ENCODE results near the gene GRIA4.
"Not testable (repeated sequence)": the region's sequence is repeated elsewhere in the genome, so short reads cannot be mapped to it uniquely, and the experiment has no call there.

Gene GRIA4

GRCh38 chr11:105769627-105770026 lies 159.8 kb downstream of the GRIA4 start:
- Mint-ChIP-seq H3K27ac (no peak overlapping the region), H3K36me3 (no peaks in the 10 kb centered on the region), H3K9me3 (no peaks in the 10 kb centered on the region), H3K27me3 (no peaks in the 10 kb centered on the region), H3K4me1 (no peaks in the 10 kb centered on the region), H3K4me3 (no peak overlapping the region)
- DNase-seq, result no peak
- no peak for ATAC-seq (replicated peaks)

- not testable (repeated sequence) for H3K27me3 Mint-ChIP-seq; H3K9me3 Mint-ChIP-seq; H3K4me1 Mint-ChIP-seq; H3K27ac Mint-ChIP-seq; H3K4me3 Mint-ChIP-seq; DNase-seq; ATAC-seq (replicated peaks); H3K36me3 Mint-ChIP-seq
Measured at GRCh38 chr11:105773452-105773851, 163.6 kb downstream of the GRIA4 start.

GRCh38 chr11:105774899-105775298 lies 165.0 kb downstream of the GRIA4 start:
- Mint-ChIP-seq H3K27me3 (no peaks in the 10 kb centered on the region), H3K4me3 (no peak overlapping the region), H3K36me3 (no peaks in the 10 kb centered on the region), H3K27ac (no peak overlapping the region), H3K4me1 (no peaks in the 10 kb centered on the region), H3K9me3 (no peaks in the 10 kb centered on the region)
- DNase-seq (no peak), ATAC-seq (replicated peaks) (no peak)

GRCh38 chr11:105780781-105781525 lies 171.1 kb downstream of the GRIA4 start:
- Mint-ChIP-seq H3K27ac (no peak overlapping the region), H3K9me3 (no peaks in the 10 kb centered on the region), H3K27me3 (no peaks in the 10 kb centered on the region), H3K4me3 (no peak overlapping the region), H3K4me1 (no peaks in the 10 kb centered on the region), H3K36me3 (no peaks in the 10 kb centered on the region)
- no peak for ATAC-seq (replicated peaks)
- DNase-seq, result no peak

DNA sequence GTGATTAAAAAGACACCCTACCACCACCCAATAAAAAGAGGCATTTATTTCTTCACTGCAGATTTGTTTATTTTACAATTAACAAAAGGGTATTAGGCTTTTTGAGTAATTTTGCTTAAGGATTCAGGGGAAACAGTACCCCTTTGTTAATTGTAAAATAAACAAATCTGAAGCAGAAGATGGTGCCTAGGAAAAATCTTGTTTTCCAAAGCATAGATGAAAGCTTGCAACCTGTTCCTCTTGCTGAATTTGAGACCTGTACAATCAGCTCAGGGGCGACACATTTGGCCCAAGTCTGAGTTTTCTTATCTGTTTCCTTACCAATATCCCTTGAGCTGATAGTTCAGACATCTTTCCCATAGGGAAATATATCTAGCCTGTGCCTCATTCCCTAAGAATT lies 171.9 kb downstream of the GRIA4 start:
- Mint-ChIP-seq H3K4me1 (no peaks in the 10 kb centered on the region), H3K9me3 (no peaks in the 10 kb centered on the region), H3K36me3 (no peaks in the 10 kb centered on the region), H3K27me3 (no peaks in the 10 kb centered on the region), H3K27ac (no peak overlapping the region), H3K4me3 (no peak overlapping the region)
- ATAC-seq (replicated peaks), result no peak
- DNase-seq, result no peak

DNA sequence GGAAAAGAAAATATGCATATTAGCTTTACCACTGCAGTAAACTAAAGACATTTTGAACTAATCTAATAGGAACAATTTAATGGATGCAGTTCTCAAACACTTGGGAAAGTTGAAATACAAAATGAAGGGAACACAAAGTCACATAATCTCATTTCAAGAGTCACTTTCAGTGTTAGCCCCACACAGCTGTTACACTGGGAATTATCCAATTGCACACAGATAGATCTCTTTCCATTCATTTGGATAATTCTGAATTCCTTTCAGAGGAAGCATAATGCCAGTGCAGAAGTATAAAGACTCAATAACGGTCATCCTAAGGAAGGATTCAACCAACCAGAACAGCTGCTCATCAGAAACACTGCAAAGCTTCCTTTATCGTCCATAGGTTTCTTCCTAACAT lies 173.3 kb downstream of the GRIA4 start:
- DNase-seq (no peak), ATAC-seq (replicated peaks) (no peak)
- Mint-ChIP-seq H3K27ac (no peak overlapping the region), H3K36me3 (no peaks in the 10 kb centered on the region), H3K4me1 (no peaks in the 10 kb centered on the region), H3K4me3 (no peak overlapping the region), H3K27me3 (no peaks in the 10 kb centered on the region), H3K9me3 (no peaks in the 10 kb centered on the region)

- H3K4me3 Mint-ChIP-seq; H3K9me3 Mint-ChIP-seq; H3K27ac Mint-ChIP-seq; ATAC-seq (replicated peaks); DNase-seq; H3K36me3 Mint-ChIP-seq; H3K4me1 Mint-ChIP-seq; H3K27me3 Mint-ChIP-seq: not testable (repeated sequence)
Measured at GRCh38 chr11:105785850-105786249, 176.0 kb downstream of the GRIA4 start.

DNA sequence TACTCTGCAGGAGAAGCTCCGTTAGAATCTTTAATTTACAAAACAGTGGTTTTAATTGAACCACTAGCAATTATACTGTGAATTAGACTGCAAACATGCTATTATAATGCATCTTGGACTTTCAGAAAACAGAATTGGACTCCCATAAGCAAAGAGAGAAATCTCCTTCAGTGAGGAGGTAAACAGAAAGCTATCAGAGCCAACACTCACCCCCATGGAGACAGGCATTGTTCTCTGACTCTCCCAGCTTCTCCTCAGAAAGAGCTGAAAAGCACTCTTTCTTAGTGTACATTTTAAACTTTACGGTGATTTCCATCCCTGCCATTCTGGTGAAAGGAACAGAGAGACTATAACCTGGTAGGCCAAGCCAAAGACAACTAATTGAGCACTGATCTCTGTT lies 176.9 kb downstream of the GRIA4 start:
- H3K4me1 Mint-ChIP-seq, result no peaks in the 10 kb centered on the region
- H3K4me3 Mint-ChIP-seq, result no peak overlapping the region
- H3K36me3 Mint-ChIP-seq, result no peaks in the 10 kb centered on the region
- no peak for ATAC-seq (replicated peaks)
- DNase-seq, result no peak
- no peak overlapping the region for H3K27ac Mint-ChIP-seq
- no peaks in the 10 kb centered on the region for H3K27me3 Mint-ChIP-seq
- H3K9me3 Mint-ChIP-seq, result no peaks in the 10 kb centered on the region

GRCh38 chr11:105789579-105790420 lies 179.9 kb downstream of the GRIA4 start:
- H3K36me3 Mint-ChIP-seq, result no peaks in the 10 kb centered on the region
- no peaks in the 10 kb centered on the region for H3K27me3 Mint-ChIP-seq
- H3K27ac Mint-ChIP-seq, result no peak overlapping the region
- DNase-seq (no peak), ATAC-seq (replicated peaks) (no peak)
- H3K4me1 Mint-ChIP-seq, result no peaks in the 10 kb centered on the region
- no peak overlapping the region for H3K4me3 Mint-ChIP-seq
- H3K9me3 Mint-ChIP-seq, result no peaks in the 10 kb centered on the region

DNA sequence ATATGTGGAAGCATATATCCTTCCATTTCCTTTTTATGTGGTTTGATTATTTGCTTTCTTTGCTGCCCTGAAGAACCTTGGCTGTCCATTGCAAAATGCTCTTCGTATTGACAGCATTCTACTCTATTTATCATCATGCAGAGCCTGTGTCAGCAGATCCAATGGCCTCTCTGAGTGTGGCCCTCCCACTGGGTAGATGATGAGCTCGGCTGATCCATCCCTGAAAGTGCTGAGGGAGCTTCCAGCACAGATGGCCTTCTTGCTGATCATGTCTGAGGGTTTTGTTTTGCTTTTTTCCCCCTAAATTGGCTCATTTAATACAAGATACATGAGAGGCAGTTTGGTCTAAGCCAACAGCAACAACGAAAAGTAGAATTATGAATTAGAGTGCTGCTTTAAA lies 181.0 kb downstream of the GRIA4 start:
- DNase-seq (no peak), ATAC-seq (replicated peaks) (no peak)
- no peaks in the 10 kb centered on the region for H3K9me3 Mint-ChIP-seq
- no peak overlapping the region for H3K27ac Mint-ChIP-seq
- no peaks in the 10 kb centered on the region for H3K4me1 Mint-ChIP-seq
- no peak overlapping the region for H3K4me3 Mint-ChIP-seq
- H3K36me3 Mint-ChIP-seq, result no peaks in the 10 kb centered on the region
- no peaks in the 10 kb centered on the region for H3K27me3 Mint-ChIP-seq

DNA sequence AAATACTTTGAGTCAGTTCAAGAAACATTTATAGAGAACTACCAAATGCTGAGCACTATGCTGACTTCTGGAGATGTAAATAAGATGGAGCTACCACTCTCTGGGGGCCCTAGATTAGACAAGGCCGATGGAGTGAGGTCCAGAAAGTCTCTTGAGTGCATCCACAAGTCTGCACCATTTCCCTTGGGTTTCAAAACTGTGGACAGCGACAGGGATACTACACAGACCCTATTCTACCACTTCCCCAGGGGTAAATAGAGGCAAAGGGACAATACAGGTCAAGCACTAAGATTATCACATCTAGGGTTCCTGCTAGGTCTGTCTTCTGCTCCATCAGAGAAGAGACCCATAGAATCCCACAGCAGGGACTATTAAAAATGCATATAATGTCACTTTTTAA lies 183.2 kb downstream of the GRIA4 start:
- ATAC-seq (replicated peaks), result no peak
- no peak for DNase-seq
- H3K9me3 Mint-ChIP-seq, result no peaks in the 10 kb centered on the region
- H3K4me1 Mint-ChIP-seq, result no peaks in the 10 kb centered on the region
- H3K27ac Mint-ChIP-seq, result no peak overlapping the region
- no peaks in the 10 kb centered on the region for H3K27me3 Mint-ChIP-seq
- H3K4me3 Mint-ChIP-seq, result no peak overlapping the region
- no peaks in the 10 kb centered on the region for H3K36me3 Mint-ChIP-seq

- no peaks in the 10 kb centered on the region for H3K4me1 Mint-ChIP-seq
- no peaks in the 10 kb centered on the region for H3K27me3 Mint-ChIP-seq
- ATAC-seq (replicated peaks), result no peak
- H3K9me3 Mint-ChIP-seq, result no peaks in the 10 kb centered on the region
- H3K27ac Mint-ChIP-seq, result no peak overlapping the region
- no peak overlapping the region for H3K4me3 Mint-ChIP-seq
- no peaks in the 10 kb centered on the region for H3K36me3 Mint-ChIP-seq
- DNase-seq, result no peak
Measured at GRCh38 chr11:105799263-105799662, 189.4 kb downstream of the GRIA4 start.

DNA sequence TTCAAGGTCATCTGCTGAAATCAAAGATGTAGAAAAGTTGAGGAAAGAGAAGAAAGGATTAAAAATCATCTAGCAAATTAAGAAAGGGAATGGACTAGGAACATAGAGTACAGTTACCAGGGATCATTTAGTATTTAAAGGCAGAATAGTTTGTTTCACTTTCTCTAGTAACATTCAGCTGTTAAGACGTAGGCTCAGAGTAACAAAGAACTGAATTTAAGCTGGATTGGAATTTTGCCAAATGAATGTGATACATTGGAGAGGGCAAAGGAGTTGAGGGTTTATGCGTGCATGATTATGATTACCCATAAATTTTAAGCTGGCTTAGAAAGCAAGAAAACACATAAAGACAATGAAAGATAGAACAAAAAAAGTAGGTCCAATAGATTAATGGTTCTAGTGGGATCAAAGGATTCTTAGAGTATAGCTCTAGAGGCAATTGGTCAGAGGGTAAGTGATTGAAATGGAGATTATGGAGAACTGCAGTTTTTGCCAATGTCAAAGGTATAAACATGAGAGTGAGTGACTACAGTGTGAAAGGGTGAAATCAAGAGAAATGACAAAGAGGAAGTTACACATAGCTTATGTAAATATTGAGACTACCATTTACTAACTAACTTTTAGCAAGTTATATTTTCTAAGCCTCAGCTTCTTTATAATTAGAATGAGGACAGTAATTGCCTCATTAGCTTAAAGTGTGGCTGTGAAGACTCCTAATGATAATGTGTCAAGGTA lies 190.0 kb downstream of the GRIA4 start:
- H3K9me3 Mint-ChIP-seq, result no peaks in the 10 kb centered on the region
- no peaks in the 10 kb centered on the region for H3K36me3 Mint-ChIP-seq
- H3K4me3 Mint-ChIP-seq, result no peak overlapping the region
- H3K27ac Mint-ChIP-seq, result no peak overlapping the region
- no peaks in the 10 kb centered on the region for H3K27me3 Mint-ChIP-seq
- no peak for ATAC-seq (replicated peaks)
- no peak for DNase-seq
- H3K4me1 Mint-ChIP-seq, result no peaks in the 10 kb centered on the region

GRCh38 chr11:105802390-105802789 lies 192.5 kb downstream of the GRIA4 start:
- Mint-ChIP-seq H3K27ac (no peak overlapping the region), H3K4me1 (no peaks in the 10 kb centered on the region), H3K4me3 (no peak overlapping the region), H3K9me3 (no peaks in the 10 kb centered on the region), H3K36me3 (no peaks in the 10 kb centered on the region), H3K27me3 (no peaks in the 10 kb centered on the region)
- no peak for ATAC-seq (replicated peaks)
- DNase-seq, result no peak

DNA sequence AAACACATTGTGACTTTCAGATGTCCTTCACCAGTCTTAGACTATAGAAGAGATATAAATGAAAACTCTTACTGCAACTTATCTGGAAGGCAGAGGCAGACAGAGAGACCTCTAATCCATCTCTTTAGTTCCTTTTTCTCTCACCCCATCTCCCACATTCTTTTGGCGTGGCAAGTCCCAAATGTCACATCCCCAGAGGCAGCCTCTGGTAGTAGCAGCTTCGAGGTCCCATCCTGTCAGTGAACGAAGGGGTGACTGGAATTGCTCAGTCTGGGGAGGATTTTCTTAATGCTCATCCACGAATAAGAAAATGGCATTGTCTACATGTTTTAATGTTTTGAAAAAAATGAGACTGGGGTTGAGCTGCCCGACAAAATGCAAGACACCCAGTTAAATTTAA lies 201.4 kb downstream of the GRIA4 start:
- Mint-ChIP-seq H3K27ac (no peak overlapping the region), H3K4me1 (no peaks in the 10 kb centered on the region), H3K9me3 (no peaks in the 10 kb centered on the region), H3K4me3 (no peak overlapping the region), H3K36me3 (no peaks in the 10 kb centered on the region), H3K27me3 (no peaks in the 10 kb centered on the region)
- DNase-seq, result no peak
- no peak for ATAC-seq (replicated peaks)

Data from stimulated activated naive B cell treated with anti-CD40 and anti-IgM and Interleukin-4, amounts not matched to agents 10 μg/mL and 1 μg/mL and 100 μg/mL, for 72 hours (primary cell).